ENCODE measurements around the gene PANX2.

The PANX2 gene

GRCh38 chr22:50180727-50181521 is 10.4 kb downstream of the PANX2 start:
- Histone ChIP-seq H3K4me3 (ENCODE audit: low read depth, low read length) (no peak overlapping the region), H3K36me3 (replicated peaks) (no peaks in the 10 kb centered on the region), H3K27ac (no peak overlapping the region), H3K27me3 (replicated peaks) (no peaks in the 10 kb centered on the region)
- TF ChIP-seq CTCF (IDR thresholded peaks at IDR 0.05; ENCODE audit: low read depth, low read length, missing control alignments) = no peak
- DNase-seq = no peak
- in situ Hi-C loops (cut with HindIII; ENCODE audit: low pct_ligation_motif_present, low sequenced_read_pairs) = no loop called here

GRCh38 chr22:50182176-50183081 is 11.9 kb downstream of the PANX2 start:
- Histone ChIP-seq H3K4me3 (ENCODE audit: low read depth, low read length) (no peak overlapping the region), H3K27me3 (replicated peaks) (no peaks in the 10 kb centered on the region), H3K27ac (no peak overlapping the region), H3K36me3 (replicated peaks) (no peaks in the 10 kb centered on the region)
- in situ Hi-C loops (cut with HindIII; ENCODE audit: low pct_ligation_motif_present, low sequenced_read_pairs) = no loop called here
- DNase-seq = no peak
- TF ChIP-seq CTCF (IDR thresholded peaks at IDR 0.05; ENCODE audit: low read depth, low read length, missing control alignments) = no peak

GRCh38 chr22:50183141-50183971 is 12.8 kb downstream of the PANX2 start:
- TF ChIP-seq CTCF (IDR thresholded peaks at IDR 0.05; ENCODE audit: low read depth, low read length, missing control alignments) = no peak
- H3K27ac ChIP-seq = no peak overlapping the region
- no peaks in the 10 kb centered on the region for H3K36me3 ChIP-seq (replicated peaks)
- H3K4me3 ChIP-seq (ENCODE audit: low read depth, low read length) = no peak overlapping the region
- in situ Hi-C loops (cut with HindIII; ENCODE audit: low pct_ligation_motif_present, low sequenced_read_pairs) = no loop called here
- H3K27me3 ChIP-seq (replicated peaks) = no peaks in the 10 kb centered on the region
- DNase-seq = no peak

GRCh38 chr22:50184004-50184901 is 13.7 kb downstream of the PANX2 start:
- DNase-seq = no peak
- H3K36me3 ChIP-seq (replicated peaks) = peaks cover 2% of the 10 kb centered on the region
- H3K27ac ChIP-seq = no peak overlapping the region
- no peaks in the 10 kb centered on the region for H3K27me3 ChIP-seq (replicated peaks)
- in situ Hi-C loops (cut with HindIII; ENCODE audit: low pct_ligation_motif_present, low sequenced_read_pairs) = no loop called here
- H3K4me3 ChIP-seq (ENCODE audit: low read depth, low read length) = no peak overlapping the region
- TF ChIP-seq CTCF (IDR thresholded peaks at IDR 0.05; ENCODE audit: low read depth, low read length, missing control alignments) = no peak

- TF ChIP-seq CTCF (IDR thresholded peaks at IDR 0.05; ENCODE audit: low read depth, low read length, missing control alignments) = no peak
- peak overlapping the region; percentile 61 for H3K4me3 ChIP-seq (ENCODE audit: low read depth, low read length)
- H3K36me3 ChIP-seq (replicated peaks) = peaks cover 2% of the 10 kb centered on the region
- no peak for DNase-seq
- no peaks in the 10 kb centered on the region for H3K27me3 ChIP-seq (replicated peaks)
- no peak overlapping the region for H3K27ac ChIP-seq
- in situ Hi-C loops (cut with HindIII; ENCODE audit: low pct_ligation_motif_present, low sequenced_read_pairs) = no loop called here
Measured at GRCh38 chr22:50184902-50185374, 14.4 kb downstream of the PANX2 start.
